PC-9 (cell line): ENCODE data around the gene TMEM52. TPM values are rescaled to one million over a fixed set of nuclear protein-coding genes. Genes with fewer than 3 reads are reported as not detected.

Experiments used
- BruUV-seq: library from RNA; stranded (reverse); fragments of 400-500 nt; replicated peaks from 2 replicates; lab custom pipeline; 2021; lab: Mats Ljungman, UMichigan
- CTCF ChIA-PET: fragments of 300-600 bp; sonication (Branson Sonifier 250); formaldehyde crosslinking; loops from one replicate; lab custom pipeline; 2022; ENCODE audit warnings: antibody characterized with exemption; lab: Charles Lee
- POLR2A ChIA-PET: fragments of 300-600 bp; sonication (Branson Sonifier 250); formaldehyde crosslinking; loops from one replicate; lab custom pipeline; 2022; ENCODE audit warnings: antibody characterized with exemption; ENCODE audit not compliant: unreplicated experiment; lab: Charles Lee
- DNase-seq, 2 experiments: peaks; one replicate each; pipeline versions ENCODE4 v3.0.0 to v3.0.0-alpha.2; 2015 to 2022; ENCODE audit warnings: mixed read lengths in 1 of 2
- H2AFZ ChIP-seq: fragments of 200-600 bp; sonication (generic); 2 replicates; pipeline ENCODE4 v1.8.1; 2017; ENCODE audit warnings: antibody characterized with exemption
- H3F3A ChIP-seq: fragments of 200-600 bp; sonication (generic); 2 replicates; pipeline ENCODE4 v1.8.1; 2017; ENCODE audit warnings: antibody characterized with exemption, mild to moderate bottlenecking, low read depth; ENCODE audit not compliant: insufficient read depth
- H3K27ac ChIP-seq: fragments of 200-600 bp; sonication (generic); 2 replicates; pipeline ENCODE4 v1.6.1; 2016; ENCODE audit warnings: mixed run types
- H3K27me3 ChIP-seq: fragments of 200-600 bp; sonication (generic); 2 replicates; pipeline ENCODE4 v1.6.1; 2016; ENCODE audit warnings: low read depth, mixed run types; ENCODE audit not compliant: insufficient read depth
- H3K36me3 ChIP-seq: fragments of 200-600 bp; sonication (generic); 2 replicates; pipeline ENCODE4 v1.6.1; 2016; ENCODE audit warnings: low read depth, mixed run types
- H3K4me1 ChIP-seq: fragments of 200-600 bp; sonication (generic); replicated peaks from 2 replicates; pipeline ENCODE4 v1.6.1; 2016; ENCODE audit warnings: mixed run types; ENCODE audit not compliant: insufficient read depth
- H3K4me2 ChIP-seq: fragments of 200-600 bp; sonication (generic); 2 replicates; pipeline ENCODE4 v1.6.1; 2017; ENCODE audit warnings: mixed run types
- H3K4me3 ChIP-seq: fragments of 200-600 bp; sonication (generic); 2 replicates; pipeline ENCODE4 v1.6.1; 2016; ENCODE audit warnings: mixed run types
- H3K79me2 ChIP-seq: fragments of 200-600 bp; sonication (generic); 2 replicates; pipeline ENCODE4 v1.6.1; 2017; ENCODE audit warnings: low read depth, mixed run types
- H3K9me2 ChIP-seq: fragments of 200-600 bp; sonication (generic); 2 replicates; pipeline ENCODE4 v1.8.1; 2017; ENCODE audit warnings: mild to moderate bottlenecking; ENCODE audit not compliant: insufficient read depth
- H3K9me3 ChIP-seq: fragments of 200-600 bp; sonication (generic); 2 replicates; pipeline ENCODE4 v1.8.1; 2016; ENCODE audit warnings: low read depth; ENCODE audit not compliant: insufficient read depth
- H4K20me1 ChIP-seq: fragments of 200-600 bp; sonication (generic); 2 replicates; pipeline ENCODE4 v1.8.1; 2017; ENCODE audit not compliant: insufficient read depth
- CTCF ChIP-seq: fragments of 200-600 bp; sonication (generic); conservative IDR thresholded peaks from 2 replicates; pipeline ENCODE4 v1.6.1; 2017; ENCODE audit warnings: mixed run types, antibody characterized with exemption, mild to moderate bottlenecking, moderate library complexity
- EZH2 ChIP-seq: fragments of 200-600 bp; sonication (generic); IDR thresholded peaks from 2 replicates; pipeline ENCODE4 v1.8.0; 2017; ENCODE audit warnings: antibody characterized with exemption, low read depth
- intact Hi-C: fragments of 100-400 bp; cut with micrococcal nuclease; formaldehyde crosslinking; loops from one replicate; pipeline ENCODE4 v1.10.0; 2022; ENCODE audit not compliant: unreplicated experiment
- total RNA-seq: library from RNA; stranded (reverse); gene quantifications from 2 replicates; pipeline ENCODE4 v1.2.3, GENCODE V29; 2021

The TMEM52 gene
- total RNA-seq, 1 experiment from 2014 or later = 7.4 TPM

DNA sequence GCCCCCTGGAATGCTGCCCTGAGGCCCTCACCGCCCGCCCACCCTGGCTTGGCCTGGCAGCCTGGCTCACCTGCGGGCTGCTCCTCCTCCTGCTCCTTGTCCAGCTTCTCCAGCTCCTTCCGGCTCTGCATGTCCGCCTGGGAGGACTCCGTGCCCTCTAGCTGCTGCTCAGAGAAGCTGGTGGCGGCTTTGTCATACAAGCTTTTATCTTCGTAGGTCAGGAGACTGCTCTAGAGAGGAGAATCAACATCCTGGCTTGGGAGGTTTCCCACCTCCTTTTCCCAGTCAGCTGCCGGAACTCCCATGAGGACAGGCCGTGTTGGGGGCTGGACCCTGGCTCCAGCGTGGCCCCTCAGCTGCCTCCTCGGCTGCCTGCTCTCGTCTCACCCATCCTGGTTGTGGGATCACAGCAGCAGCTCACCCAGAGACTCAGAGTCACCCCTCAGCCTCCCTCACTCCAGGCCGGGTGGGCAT, 36.6 kb upstream of the TMEM52 start:
- H3K4me3 ChIP-seq = no peak overlapping the region
- no peak overlapping the region for H3K4me2 ChIP-seq
- ChIA-PET CTCF (no interaction called here), POLR2A (interaction anchor here (0.6 kb wide), 1 partner anchor 340 kb away, joined by 4 read pairs; no protein-coding TSS in a partner anchor)
- H3K27me3 ChIP-seq = peaks cover 60% of the 10 kb centered on the region
- intact Hi-C loops = no loop called here
- no peak overlapping the region for H2AFZ ChIP-seq
- BruUV-seq = no TSS peak
- H3K9me3 ChIP-seq = no peaks in the 10 kb centered on the region
- H3K36me3 ChIP-seq = no peaks in the 10 kb centered on the region
- H4K20me1 ChIP-seq = no peaks in the 10 kb centered on the region
- H3K79me2 ChIP-seq = no peaks in the 10 kb centered on the region
- no peak for TF ChIP-seq CTCF
- TF ChIP-seq EZH2 = no peak
- no peaks in the 10 kb centered on the region for H3F3A ChIP-seq
- DNase-seq = no peak
- H3K4me1 ChIP-seq = no peaks in the 10 kb centered on the region
- no peak overlapping the region for H3K27ac ChIP-seq
- H3K9me2 ChIP-seq = no peaks in the 10 kb centered on the region

DNA sequence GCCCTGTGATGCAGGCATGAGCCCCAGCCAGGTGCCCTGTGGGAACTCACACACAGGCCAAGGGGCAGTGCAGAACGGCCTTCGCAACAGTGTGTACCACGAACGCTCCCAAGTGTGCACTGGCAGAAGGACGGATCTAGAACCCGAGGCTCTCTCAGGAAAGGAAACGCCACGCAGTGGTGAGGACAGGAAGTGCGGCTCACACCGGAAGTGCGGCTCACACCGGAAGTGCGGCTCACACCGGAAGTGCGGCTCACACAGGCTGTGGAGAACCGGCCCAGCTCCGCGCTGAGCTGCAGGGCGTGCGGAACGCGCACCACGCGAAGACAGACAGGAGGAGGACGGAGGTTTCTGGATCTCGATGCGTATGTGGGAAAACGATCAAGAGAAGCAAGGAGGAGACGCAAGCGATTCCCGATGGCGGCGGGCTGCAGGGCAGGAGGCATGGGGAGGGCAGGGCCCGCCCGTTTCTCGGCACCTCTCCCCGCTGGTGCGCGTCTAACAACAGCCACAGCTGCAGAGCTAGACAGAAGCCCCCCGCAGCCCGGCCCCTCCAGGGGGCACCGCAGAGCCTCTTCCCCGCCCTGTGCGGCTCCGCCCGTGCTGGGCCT, 35.9 kb upstream of the TMEM52 start:
- H3K79me2 ChIP-seq = no peaks in the 10 kb centered on the region
- H3K4me3 ChIP-seq = no peak overlapping the region
- no TSS peak for BruUV-seq
- H4K20me1 ChIP-seq = no peaks in the 10 kb centered on the region
- H3K9me2 ChIP-seq = no peaks in the 10 kb centered on the region
- H3K4me1 ChIP-seq = no peaks in the 10 kb centered on the region
- H3K4me2 ChIP-seq = no peak overlapping the region
- DNase-seq = no peak
- intact Hi-C loops = no loop called here
- ChIA-PET CTCF (no interaction called here), POLR2A (no interaction called here)
- no peaks in the 10 kb centered on the region for H3K36me3 ChIP-seq
- H3F3A ChIP-seq = no peaks in the 10 kb centered on the region
- no peak overlapping the region for H2AFZ ChIP-seq
- no peak overlapping the region for H3K27ac ChIP-seq
- TF ChIP-seq EZH2 (no peak), CTCF (no peak; the same call in 1 of the 2 replicates)
- H3K9me3 ChIP-seq = no peaks in the 10 kb centered on the region
- H3K27me3 ChIP-seq = peaks cover 62% of the 10 kb centered on the region

GRCh38 chr1:1954015-1954414, 34.9 kb upstream of the TMEM52 start:
- Histone ChIP-seq H3K9me2 (no peaks in the 10 kb centered on the region), H3K4me3 (no peak overlapping the region), H3K27me3 (peaks cover 71% of the 10 kb centered on the region), H3K27ac (no peak overlapping the region), H3K79me2 (no peaks in the 10 kb centered on the region), H3F3A (no peaks in the 10 kb centered on the region), H2AFZ (no peak overlapping the region), H3K4me2 (no peak overlapping the region), H3K9me3 (no peaks in the 10 kb centered on the region), H3K4me1 (no peaks in the 10 kb centered on the region), H3K36me3 (no peaks in the 10 kb centered on the region), H4K20me1 (no peaks in the 10 kb centered on the region)
- ChIA-PET POLR2A (no interaction called here), CTCF (interaction anchor here (0.5 kb wide), 1 partner anchor 45 kb away, joined by 6 read pairs; no protein-coding TSS in a partner anchor)
- BruUV-seq = no TSS peak
- no peak for TF ChIP-seq CTCF
- TF ChIP-seq EZH2 = no peak
- DNase-seq = no peak
- intact Hi-C loops = no loop called here
